A549 (cell line): ENCODE results near the gene CPS1. TPM values are rescaled to one million over a fixed set of nuclear protein-coding genes. Genes with fewer than 3 reads are reported as not detected.

Experiments used
- ATAC-seq, 2 experiments: fragments of 200-7000 bp in 1 of 2; fragments of >200 bp in 1 of 2; cut with Nextera tagmentation in 1 of 2; cut with Tn5 transposase in 1 of 2; 3 replicates each; pipeline versions ENCODE4 v1.8.0 to v1.9.1; 2018 to 2020; ENCODE audit warnings: mild to moderate bottlenecking in 1 of 2, moderate library complexity in 1 of 2
- CTCF ChIA-PET: fragments of 300-600 bp; sonication (Branson Sonifier 250); formaldehyde crosslinking; extraction: SDS; loops from one replicate; lab custom pipeline; 2021; ENCODE audit warnings: antibody characterized with exemption, inconsistent platforms; lab: Yijun Ruan, JAX
- POLR2A ChIA-PET: fragments of 350-600 bp; formaldehyde crosslinking; extraction: SDS; loops from one replicate; lab custom pipeline; 2021; ENCODE audit warnings: antibody characterized with exemption, inconsistent platforms; lab: Yijun Ruan, JAX
- DNase-seq, 2 experiments: peaks; one replicate each; pipeline versions ENCODE4 v3.0.0 to v3.0.0-alpha.2; 2011 to 2016; ENCODE audit warnings: low read depth in 1 of 2, low spot score in 1 of 2
- FAIRE-seq: peaks from 2 replicates; lab custom pipeline; 2011; peaks lifted over from hg19 to GRCh38; lab: Jason Lieb, UNC
- H3K27ac ChIP-seq, 2 experiments: fragments of >200 bp; sonication (Bioruptor Twin); formaldehyde crosslinking; 3 replicates each; pipeline ENCODE4 v1.5.1; 2016 to 2017
- H3K4me1 ChIP-seq: fragments of >200 bp; sonication (Bioruptor Twin); formaldehyde crosslinking; 3 replicates; pipeline ENCODE4 v1.6.1; 2016
- H3K4me2 ChIP-seq: fragments of >200 bp; sonication (Bioruptor Twin); formaldehyde crosslinking; 3 replicates; pipeline ENCODE4 v1.6.1; 2016
- H3K4me3 ChIP-seq: fragments of >200 bp; sonication (Bioruptor Twin); formaldehyde crosslinking; 3 replicates; pipeline ENCODE4 v1.5.1; 2016
- H3K9me3 ChIP-seq: fragments of >200 bp; sonication (Bioruptor Twin); formaldehyde crosslinking; 3 replicates; pipeline ENCODE4 v1.6.1; 2016
- BCL3 ChIP-seq: fragments of >200 bp; sonication (Bioruptor Twin); formaldehyde crosslinking; IDR thresholded peaks from 3 replicates; pipeline ENCODE4 v1.6.1; 2016
- BHLHE40 ChIP-seq: IDR thresholded peaks from 2 replicates; pipeline ENCODE4 v1.6.1; 2012; ENCODE audit warnings: low read depth, low read length, inconsistent platforms
- CBX2 ChIP-seq: fragments of 200-600 bp; sonication (generic); IDR thresholded peaks from 2 replicates; pipeline ENCODE4 v1.6.1; 2016; ENCODE audit warnings: low read depth, mild to moderate bottlenecking, borderline replicate concordance
- CBX8 ChIP-seq: fragments of 200-600 bp; sonication (generic); IDR thresholded peaks from 2 replicates; pipeline ENCODE4 v1.6.1; 2016
- CEBPB ChIP-seq, 2 experiments: fragments of >200 bp in 1 of 2; sonication (Bioruptor Twin) in 1 of 2; formaldehyde crosslinking in 1 of 2; IDR thresholded peaks; 2 replicates each; pipeline ENCODE4 v1.6.1; 2012 to 2016
- CTCF ChIP-seq: fragments of >200 bp; sonication (Bioruptor Twin); formaldehyde crosslinking; IDR thresholded peaks from 3 replicates; pipeline ENCODE4 v1.5.1; 2016
- E2F6 ChIP-seq: IDR thresholded peaks from 2 replicates; pipeline ENCODE4 v1.6.1; 2012; ENCODE audit warnings: low read depth, borderline replicate concordance
- EP300 ChIP-seq, 2 experiments: fragments of >200 bp; sonication (Bioruptor Twin); formaldehyde crosslinking; IDR thresholded peaks; 2 replicates in 1 of 2; 3 replicates in 1 of 2; pipeline ENCODE4 v1.6.1; 2016 to 2017
- ESRRA ChIP-seq: fragments of 150-350 bp; IDR thresholded peaks from 2 replicates; pipeline ENCODE4 v1.6.1; 2014; ENCODE audit warnings: mild to moderate bottlenecking, low read length, borderline replicate concordance
- FOXS1 ChIP-seq: fragments of 250-450 bp; sonication (Bioruptor Pico); IDR thresholded peaks from 2 replicates; pipeline ENCODE4 v1.5.0; 2020; ENCODE audit warnings: mild to moderate bottlenecking, moderate library complexity
- HDAC2 ChIP-seq: fragments of 200-600 bp; sonication (generic); IDR thresholded peaks from 2 replicates; pipeline ENCODE4 v1.6.1; 2016
- JUN ChIP-seq, 2 experiments: fragments of >200 bp; sonication (Bioruptor Twin); formaldehyde crosslinking; IDR thresholded peaks; 2 replicates in 1 of 2; 3 replicates in 1 of 2; pipeline ENCODE4 v1.6.1; 2016 to 2017
- KDM5A ChIP-seq: fragments of 200-600 bp; sonication (generic); IDR thresholded peaks from 2 replicates; pipeline ENCODE4 v1.6.1; 2016; ENCODE audit warnings: antibody characterized with exemption, mild to moderate bottlenecking
- NPAS2 ChIP-seq: fragments of 250-450 bp; sonication (Bioruptor Pico); IDR thresholded peaks from 2 replicates; pipeline ENCODE4 v1.8.0; 2022; ENCODE audit warnings: mild to moderate bottlenecking, moderate library complexity, borderline replicate concordance
- PBX3 ChIP-seq: IDR thresholded peaks from 2 replicates; pipeline ENCODE4 v1.6.1; 2012
- RAD21 ChIP-seq, 2 experiments: fragments of >200 bp in 1 of 2; sonication (Bioruptor Twin) in 1 of 2; formaldehyde crosslinking in 1 of 2; IDR thresholded peaks in 1 of 2; conservative IDR thresholded peaks in 1 of 2; 2 replicates in 1 of 2; 3 replicates in 1 of 2; pipeline ENCODE4 v1.6.1; 2012 to 2018; ENCODE audit warnings: inconsistent platforms in 1 of 2
- RARB ChIP-seq: fragments of 250-450 bp; sonication (Bioruptor Pico); IDR thresholded peaks from 2 replicates; pipeline ENCODE4 v1.8.0; 2021; ENCODE audit warnings: mild to moderate bottlenecking, moderate library complexity
- RFX5 ChIP-seq: fragments of 450-650 bp; IDR thresholded peaks from 2 replicates; pipeline ENCODE4 v1.7.1; 2014; ENCODE audit warnings: antibody characterized with exemption, mild to moderate bottlenecking, moderate library complexity
- SMC3 ChIP-seq: fragments of >200 bp; sonication (Bioruptor Twin); formaldehyde crosslinking; IDR thresholded peaks from 3 replicates; pipeline ENCODE4 v1.6.1; 2018; ENCODE audit warnings: inconsistent platforms
- SREBF2 ChIP-seq: fragments of 450-650 bp; IDR thresholded peaks from 2 replicates; pipeline ENCODE4 v1.6.1; 2014; ENCODE audit warnings: mild to moderate bottlenecking, moderate library complexity
- TP53 ChIP-seq: fragments of 250-450 bp; sonication (Bioruptor Pico); IDR thresholded peaks from 2 replicates; pipeline ENCODE4 v1.5.0; 2021; ENCODE audit warnings: mild to moderate bottlenecking, moderate library complexity
- ZC3H11A ChIP-seq: fragments of 450-650 bp; IDR thresholded peaks from 2 replicates; pipeline ENCODE4 v1.6.1; 2014; ENCODE audit warnings: antibody characterized with exemption, mild to moderate bottlenecking
- ZNF302 ChIP-seq: fragments of 250-450 bp; sonication (Bioruptor Pico); IDR thresholded peaks from 2 replicates; pipeline ENCODE4 v1.9.0; 2021; ENCODE audit warnings: inconsistent platforms, mild to moderate bottlenecking, moderate library complexity
- WGBS: methylation state at CpG from one replicate; pipeline ENCODE4 v1.1.6; 2017; ENCODE audit errors: missing lambda C conversion rate; 5-methylcytosine and 5-hydroxymethylcytosine counted together
- polyA plus RNA-seq, 4 experiments: library from polyadenylated mRNA; depleted of rRNA in 3 of 4; stranded (reverse); fragments of >200 nt; fragmentation: RNase III in 1 of 4; extraction: RNeasy Plus Mini Kit Qiagen cat#74134 plus additional on column Dnase treatment in 1 of 4; gene quantifications; 2 replicates in 3 of 4; 3 replicates in 1 of 4; pipeline ENCODE4 v1.2.3, GENCODE V29; 2011 to 2017

CPS1 gene
- polyA plus RNA-seq, 2 of the 4 experiments (the other 2 are of a cell fraction), result 16.1 to 61.3 TPM

GRCh38 chr2:210662560-210662959 lies 106.2 kb downstream of the CPS1 start:
- no peaks in the 10 kb centered on the region; the same call in 1 of the 3 replicates for H3K9me3 ChIP-seq
- WGBS, result 16% methylated on average over 1 of the region's 1 CpG
- no peak overlapping the region for H3K27ac ChIP-seq
- ChIA-PET POLR2A (no interaction called here), CTCF (no interaction called here)
- no peak for ATAC-seq
- H3K4me3 ChIP-seq, result no peak overlapping the region
- DNase-seq, result no peak
- no peak for FAIRE-seq
- TF ChIP-seq ZNF302 (CRISPR knock-in tag) (no peak), ESRRA (no peak), FOXS1 (CRISPR knock-in tag) (no peak), RAD21 (conservative IDR thresholded peaks at IDR 0.05 in 1 of 2, IDR thresholded peaks at IDR 0.05 in 1 of 2) (no peak), BHLHE40 (no peak), CBX8 (no peak), SMC3 (no peak), CBX2 (no peak), PBX3 (no peak), RARB (CRISPR knock-in tag) (no peak), JUN (IDR thresholded peaks at IDR 0.05) (no peak), KDM5A (no peak)
- no peak overlapping the region for H3K4me2 ChIP-seq
- no peaks in the 10 kb centered on the region for H3K4me1 ChIP-seq

GRCh38 chr2:210663631-210664089 lies 107.3 kb downstream of the CPS1 start:
- TF ChIP-seq TP53 (CRISPR knock-in tag), result no peak
- no peak for TF ChIP-seq CEBPB (IDR thresholded peaks at IDR 0.05)
- no peak; the same call in 2 of the 3 replicates for TF ChIP-seq CTCF
- TF ChIP-seq RAD21 (conservative IDR thresholded peaks at IDR 0.05 in 1 of 2, IDR thresholded peaks at IDR 0.05 in 1 of 2), result peak in 1 of 2 experiments; percentile 22; a peak in 2 of 5 replicates
- TF ChIP-seq E2F6, result no peak
- TF ChIP-seq EP300 (IDR thresholded peaks at IDR 0.05), result no peak
- TF ChIP-seq NPAS2 (CRISPR knock-in tag), result no peak
- TF ChIP-seq CBX8, result no peak
- TF ChIP-seq HDAC2, result no peak
- TF ChIP-seq, all 56 proteins: peak for 1
- H3K27ac ChIP-seq, result no peak overlapping the region
- ChIA-PET POLR2A (no interaction called here), CTCF (no interaction called here)
- 12% methylated on average over 3 of the region's 3 CpGs for WGBS
- FAIRE-seq (no peak), ATAC-seq (no peak), DNase-seq (peak in 1 of 2 experiments; percentile 6)
- H3K4me2 ChIP-seq, result no peak overlapping the region
- no peak overlapping the region for H3K4me3 ChIP-seq
- no peaks in the 10 kb centered on the region for H3K4me1 ChIP-seq
- no peaks in the 10 kb centered on the region; the same call in 1 of the 3 replicates for H3K9me3 ChIP-seq

- TF ChIP-seq ZC3H11A, result no peak
- TF ChIP-seq SREBF2, result no peak
- TF ChIP-seq RFX5, result no peak
- TF ChIP-seq BCL3, result no peak
- no peak for TF ChIP-seq PBX3
- TF ChIP-seq NPAS2 (CRISPR knock-in tag), result no peak
- Histone ChIP-seq H3K4me2 (no peak overlapping the region), H3K4me3 (no peak overlapping the region), H3K4me1 (no peaks in the 10 kb centered on the region), H3K9me3 (no peaks in the 10 kb centered on the region), H3K27ac (no peak overlapping the region)
- ChIA-PET CTCF (no interaction called here), POLR2A (no interaction called here)
- FAIRE-seq, result no peak
- no peak for DNase-seq
- no peak for ATAC-seq
- 50% methylated on average over 5 of the region's 5 CpGs for WGBS
Observed at GRCh38 chr2:210667711-210668110, 111.3 kb downstream of the CPS1 start.
